Astrocyte of the cerebellum (primary cell): ENCODE measurements around the gene ARHGEF16.

Experiments
- DNase-seq: peaks from one replicate; pipeline ENCODE4 v3.0.0-alpha.2; 2011; ENCODE audit warnings: low read depth
- H3K4me3 ChIP-seq: 2 replicates; pipeline ENCODE4 v1.5.1; 2011; ENCODE audit warnings: mild to moderate bottlenecking, low read depth, low read length, moderate library complexity
- in situ Hi-C: cut with HindIII; loops from 2 replicates; pipeline ENCODE4 v1.10.0; 2017; ENCODE audit warnings: low sequenced_read_pairs
- TF ChIP-seq, protein P1 (sequence below): IDR thresholded peaks from 2 replicates; pipeline ENCODE4 v1.5.1; 2012; ENCODE audit warnings: low read length, low read depth, moderate library complexity, mild to moderate bottlenecking; ENCODE audit errors: missing control alignments

Gene ARHGEF16

GRCh38 chr1:3525551-3526482 is 71.4 kb downstream of the ARHGEF16 start:
- no peak overlapping the region for H3K4me3 ChIP-seq
- TF ChIP-seq, protein P1, sequence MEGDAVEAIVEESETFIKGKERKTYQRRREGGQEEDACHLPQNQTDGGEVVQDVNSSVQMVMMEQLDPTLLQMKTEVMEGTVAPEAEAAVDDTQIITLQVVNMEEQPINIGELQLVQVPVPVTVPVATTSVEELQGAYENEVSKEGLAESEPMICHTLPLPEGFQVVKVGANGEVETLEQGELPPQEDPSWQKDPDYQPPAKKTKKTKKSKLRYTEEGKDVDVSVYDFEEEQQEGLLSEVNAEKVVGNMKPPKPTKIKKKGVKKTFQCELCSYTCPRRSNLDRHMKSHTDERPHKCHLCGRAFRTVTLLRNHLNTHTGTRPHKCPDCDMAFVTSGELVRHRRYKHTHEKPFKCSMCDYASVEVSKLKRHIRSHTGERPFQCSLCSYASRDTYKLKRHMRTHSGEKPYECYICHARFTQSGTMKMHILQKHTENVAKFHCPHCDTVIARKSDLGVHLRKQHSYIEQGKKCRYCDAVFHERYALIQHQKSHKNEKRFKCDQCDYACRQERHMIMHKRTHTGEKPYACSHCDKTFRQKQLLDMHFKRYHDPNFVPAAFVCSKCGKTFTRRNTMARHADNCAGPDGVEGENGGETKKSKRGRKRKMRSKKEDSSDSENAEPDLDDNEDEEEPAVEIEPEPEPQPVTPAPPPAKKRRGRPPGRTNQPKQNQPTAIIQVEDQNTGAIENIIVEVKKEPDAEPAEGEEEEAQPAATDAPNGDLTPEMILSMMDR: no peak
- no peak for DNase-seq
- in situ Hi-C loops: no loop called here

DNA sequence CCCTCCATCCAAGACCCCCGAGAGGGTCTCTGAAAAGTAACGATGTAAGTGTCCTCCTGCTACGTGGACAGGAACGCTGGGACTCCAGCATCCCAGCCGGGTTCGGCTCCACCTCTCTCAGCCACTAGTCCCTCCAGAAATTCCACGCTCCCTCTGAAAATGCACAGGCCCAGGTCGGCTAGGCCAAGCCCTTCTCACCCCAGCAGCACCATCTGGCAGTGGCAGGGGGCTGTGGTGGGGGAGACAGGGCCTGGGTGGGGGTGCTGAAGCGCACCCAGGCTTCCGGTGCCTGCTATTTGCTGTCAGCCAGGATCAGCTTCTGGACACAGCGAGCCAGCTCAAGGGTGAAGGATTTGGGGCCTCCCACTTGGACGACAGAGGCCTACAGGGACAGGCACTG is 73.3 kb downstream of the ARHGEF16 start:
- in situ Hi-C loops: no loop called here
- TF ChIP-seq, protein P1: no peak
- no peak overlapping the region for H3K4me3 ChIP-seq
- no peak for DNase-seq

DNA sequence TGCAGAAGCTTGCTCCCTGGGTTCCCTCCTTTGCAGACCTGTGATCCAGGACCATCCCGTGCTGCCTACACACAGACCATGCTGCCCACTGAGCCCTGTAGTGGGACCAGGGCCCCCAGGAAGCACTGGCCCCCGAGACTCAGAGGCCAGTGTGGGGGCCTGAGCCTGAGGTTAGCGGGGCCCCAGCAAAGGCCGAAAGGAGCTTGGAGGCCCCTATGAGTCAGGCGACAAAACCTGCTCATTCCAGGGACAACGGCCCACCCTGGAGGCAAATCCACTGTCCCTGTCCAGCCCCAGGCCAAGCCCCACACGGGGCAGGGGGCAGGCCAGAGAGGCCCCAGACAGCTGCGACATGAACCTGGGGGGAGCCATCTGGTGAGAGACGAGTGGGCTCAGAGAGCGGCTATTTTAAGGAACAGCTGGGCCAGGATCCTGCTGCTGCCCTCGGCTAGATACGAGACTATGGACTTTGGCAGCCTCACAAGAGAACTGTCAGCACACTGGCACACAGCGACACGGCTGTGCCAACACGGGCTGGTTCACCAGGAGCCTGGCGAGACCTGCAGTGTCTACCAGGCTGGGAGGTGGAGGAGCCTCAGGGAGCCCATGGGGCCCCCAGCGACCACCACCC is 74.7 kb downstream of the ARHGEF16 start:
- H3K4me3 ChIP-seq: peak overlapping the region; percentile 7
- TF ChIP-seq, protein P1: no peak
- no peak for DNase-seq
- in situ Hi-C loops: no loop called here

- H3K4me3 ChIP-seq: peak overlapping the region; percentile 49
- in situ Hi-C loops: no loop called here
- DNase-seq: no peak
Observed at GRCh38 chr1:3530086-3530925, 75.8 kb downstream of the ARHGEF16 start.

More at GRCh38 chr1:3530086-3530925, 75.8 kb downstream of the ARHGEF16 start:
- TF ChIP-seq, protein P1: peak; percentile 13
